Measurements from ENCODE around the gene OTOP3. TPM values are rescaled to one million over a fixed set of nuclear protein-coding genes. Genes with fewer than 3 reads are reported as not detected.

OTOP3 gene
- not detected in 2 replicates for total RNA-seq

GRCh38 chr17:74935585-74936469 lies at the start of gene OTOP3:
OTOP3 (plus strand) TSS chr17:74935898; CDS start chr17:74935922, 24 bp downstream.

GRCh38 chr17:74892974-74893911 lies 42.5 kb upstream of the OTOP3 start, which contains the start of gene FADS6:
FADS6 (minus strand) TSS chr17:74893633; CDS start chr17:74893595, 38 bp downstream.

GRCh38 chr17:74922694-74923537 lies 12.8 kb upstream of the OTOP3 start, which contains the start of gene USH1G:
USH1G (minus strand) TSS chr17:74923255; CDS start chr17:74923073, 182 bp downstream.

GRCh38 chr17:74924250-74924948 lies 11.3 kb upstream of the OTOP3 start, which contains the start of gene OTOP2:
OTOP2 (plus strand) TSS chr17:74924273; CDS start chr17:74924633, 360 bp downstream.

GRCh38 chr17:74972107-74972972 lies 36.6 kb downstream of the OTOP3 start, which contains the start of gene HID1:
HID1 (minus strand) TSS chr17:74972759; CDS start chr17:74972656, 103 bp downstream.

GRCh38 chr17:74987418-74987908 lies 51.8 kb downstream of the OTOP3 start, which contains the start of gene CDR2L:
CDR2L (plus strand) TSS chr17:74987632; CDS start chr17:74988044, 412 bp downstream.

Other genes with a start within 250 kb of the OTOP3 start
- not detected in 2 replicates for gene CD300LF, start 223.0 kb upstream of the OTOP3 start, total RNA-seq
- 0.13 and 0.43 TPM in 2 replicates for gene RAB37, start 198.6 kb upstream of the OTOP3 start, total RNA-seq
- 17.8 and 30.4 TPM in 2 replicates for gene NHERF1, start 187.3 kb upstream of the OTOP3 start, total RNA-seq
- 22.9 and 28.6 TPM in 2 replicates for gene NAT9, start 159.6 kb upstream of the OTOP3 start, total RNA-seq
- gene GRIN2C, start 76.0 kb upstream of the OTOP3 start, total RNA-seq, result 0.07 and 0.53 TPM in 2 replicates
- 39.8 and 42.3 TPM in 2 replicates for gene FDXR, start 62.9 kb upstream of the OTOP3 start, total RNA-seq
- gene FADS6, start 42.3 kb upstream of the OTOP3 start, total RNA-seq, result not detected in 2 replicates
- gene USH1G, start 12.6 kb upstream of the OTOP3 start, total RNA-seq, result not detected in 2 replicates
- not detected in 2 replicates for gene OTOP2, start 11.6 kb upstream of the OTOP3 start, total RNA-seq
- gene HID1, start 36.9 kb downstream of the OTOP3 start, total RNA-seq, result 14.9 and 28.4 TPM in 2 replicates
- 23.1 and 27.4 TPM in 2 replicates for gene CDR2L, start 51.7 kb downstream of the OTOP3 start, total RNA-seq
- 32.2 and 38.1 TPM in 2 replicates for gene MRPL58, start 76.8 kb downstream of the OTOP3 start, total RNA-seq
- gene ATP5PD, start 111.1 kb downstream of the OTOP3 start, total RNA-seq, result 270 and 332 TPM in 2 replicates
- 16.6 and 17.2 TPM in 2 replicates for gene KCTD2, start 111.3 kb downstream of the OTOP3 start, total RNA-seq
- 4.7 and 11.6 TPM in 2 replicates for gene SLC16A5, start 152.1 kb downstream of the OTOP3 start, total RNA-seq
- gene ARMC7, start 174.1 kb downstream of the OTOP3 start, total RNA-seq, result 4.5 TPM in 2 replicates
- gene NT5C, start 195.8 kb downstream of the OTOP3 start, total RNA-seq, result 11.7 and 13.0 TPM in 2 replicates
- 321 and 330 TPM in 2 replicates for gene JPT1, start 218.6 kb downstream of the OTOP3 start, total RNA-seq
- gene SUMO2, start 247.1 kb downstream of the OTOP3 start, total RNA-seq, result 106 and 124 TPM in 2 replicates